ENCODE measurements around the gene GPRIN2. TPM values are rescaled to one million over a fixed set of nuclear protein-coding genes. Genes with fewer than 3 reads are reported as not detected.

GPRIN2 gene
- total RNA-seq, 3 donors from 2014 or later (not counting 1 experiment from before 2014, with no cell fraction given) = not detected

- ATAC-seq (no peak), DNase-seq (no peak)
- H3K27ac ChIP-seq (ENCODE audit: low read length) = no peak overlapping the region
- peaks cover 8% of the 10 kb centered on the region for H3K4me1 ChIP-seq (ENCODE audit: control insufficient read depth, insufficient read depth, low read length)
- TF ChIP-seq, protein P1, sequence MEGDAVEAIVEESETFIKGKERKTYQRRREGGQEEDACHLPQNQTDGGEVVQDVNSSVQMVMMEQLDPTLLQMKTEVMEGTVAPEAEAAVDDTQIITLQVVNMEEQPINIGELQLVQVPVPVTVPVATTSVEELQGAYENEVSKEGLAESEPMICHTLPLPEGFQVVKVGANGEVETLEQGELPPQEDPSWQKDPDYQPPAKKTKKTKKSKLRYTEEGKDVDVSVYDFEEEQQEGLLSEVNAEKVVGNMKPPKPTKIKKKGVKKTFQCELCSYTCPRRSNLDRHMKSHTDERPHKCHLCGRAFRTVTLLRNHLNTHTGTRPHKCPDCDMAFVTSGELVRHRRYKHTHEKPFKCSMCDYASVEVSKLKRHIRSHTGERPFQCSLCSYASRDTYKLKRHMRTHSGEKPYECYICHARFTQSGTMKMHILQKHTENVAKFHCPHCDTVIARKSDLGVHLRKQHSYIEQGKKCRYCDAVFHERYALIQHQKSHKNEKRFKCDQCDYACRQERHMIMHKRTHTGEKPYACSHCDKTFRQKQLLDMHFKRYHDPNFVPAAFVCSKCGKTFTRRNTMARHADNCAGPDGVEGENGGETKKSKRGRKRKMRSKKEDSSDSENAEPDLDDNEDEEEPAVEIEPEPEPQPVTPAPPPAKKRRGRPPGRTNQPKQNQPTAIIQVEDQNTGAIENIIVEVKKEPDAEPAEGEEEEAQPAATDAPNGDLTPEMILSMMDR (IDR thresholded peaks at IDR 0.05) = no peak
- 89% methylated on average over 8 of the region's 8 CpGs for WGBS (ENCODE audit: insufficient coverage)
- H3K4me1 Mint-ChIP-seq = peaks cover 7 to 11% of the 10 kb centered on the region in 2 donors
- no peaks in the 10 kb centered on the region for H3K9me3 Mint-ChIP-seq
- H3K27ac Mint-ChIP-seq = no peak overlapping the region
- no peaks in the 10 kb centered on the region for H3K36me3 ChIP-seq (ENCODE audit: control insufficient read depth, insufficient read depth, low read length)
- no peaks in the 10 kb centered on the region for H3K36me3 Mint-ChIP-seq
- peaks cover 13% of the 10 kb centered on the region for H3K27me3 ChIP-seq (ENCODE audit: control insufficient read depth, insufficient read depth, low read length)
- H3K4me3 ChIP-seq (ENCODE audit: low read length) = no peak overlapping the region
- peaks cover 3% of the 10 kb centered on the region for H3K9me3 ChIP-seq (ENCODE audit: control insufficient read depth, insufficient read depth, low read length)
- peaks cover 21 to 39% of the 10 kb centered on the region in 2 donors for H3K27me3 Mint-ChIP-seq (ENCODE audit: low read depth in 2 of 2)
- no peak overlapping the region for H3K4me3 Mint-ChIP-seq
- intact Hi-C loops (cut with micrococcal nuclease) = no loop called here
Measured at GRCh38 chr10:46540412-46541016, 15.9 kb downstream of the GPRIN2 start.

DNA sequence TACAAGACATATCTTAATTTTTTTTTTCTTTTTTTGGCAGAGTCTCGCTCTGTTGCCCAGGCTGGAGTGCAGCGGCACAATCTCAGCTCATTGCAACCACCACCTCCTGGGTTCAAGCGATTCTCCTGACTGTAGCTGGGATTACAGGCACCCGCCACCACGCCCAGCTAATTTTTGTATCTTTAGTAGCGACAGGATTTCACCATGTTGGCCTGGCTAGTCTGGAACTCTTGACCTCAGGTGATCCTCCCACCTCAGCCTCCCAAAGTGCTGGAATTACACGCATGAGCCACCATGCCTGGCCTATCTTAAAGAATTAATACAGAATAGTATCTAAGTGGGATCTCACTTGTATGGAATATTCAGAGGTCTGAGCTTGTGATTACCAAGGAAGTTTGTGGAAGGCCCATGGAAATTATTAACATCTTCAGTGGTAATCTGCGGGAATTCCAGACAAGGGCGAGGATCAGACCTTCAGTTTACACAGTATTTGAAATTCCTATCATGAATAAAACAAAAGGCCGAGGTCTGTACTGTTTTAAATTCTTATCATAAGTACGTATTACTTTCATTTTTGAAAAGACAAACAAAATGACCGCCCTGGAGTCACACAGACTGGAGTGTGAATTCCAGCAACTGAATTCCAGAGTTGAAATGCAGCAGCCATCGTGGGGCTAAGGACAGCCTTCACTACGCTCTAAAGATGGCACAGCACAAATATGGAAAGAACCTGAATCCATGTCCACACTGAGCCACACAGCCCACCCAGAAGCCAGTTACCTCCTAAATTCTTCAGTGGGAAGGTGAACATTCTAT, 16.7 kb downstream of the GPRIN2 start:
- 85% methylated on average over 14 of the region's 14 CpGs for WGBS (ENCODE audit: insufficient coverage)
- H3K36me3 ChIP-seq (ENCODE audit: control insufficient read depth, insufficient read depth, low read length) = no peaks in the 10 kb centered on the region
- no peaks in the 10 kb centered on the region for H3K36me3 Mint-ChIP-seq
- H3K27me3 Mint-ChIP-seq (ENCODE audit: low read depth in 2 of 2) = peaks cover 21 to 39% of the 10 kb centered on the region in 2 donors
- intact Hi-C loops (cut with micrococcal nuclease) = loop anchor here (2.0 kb wide), 1 partner anchor 15 kb away; no protein-coding TSS in a partner anchor
- peaks cover 8% of the 10 kb centered on the region for H3K4me1 ChIP-seq (ENCODE audit: control insufficient read depth, insufficient read depth, low read length)
- no peak overlapping the region for H3K27ac ChIP-seq (ENCODE audit: low read length)
- ATAC-seq (no peak), DNase-seq (no peak)
- H3K9me3 Mint-ChIP-seq = no peaks in the 10 kb centered on the region
- peaks cover 7 to 11% of the 10 kb centered on the region in 2 donors for H3K4me1 Mint-ChIP-seq
- H3K4me3 Mint-ChIP-seq = no peak overlapping the region
- TF ChIP-seq, protein P1 (IDR thresholded peaks at IDR 0.05) = no peak
- no peak overlapping the region for H3K4me3 ChIP-seq (ENCODE audit: low read length)
- H3K9me3 ChIP-seq (ENCODE audit: control insufficient read depth, insufficient read depth, low read length) = peaks cover 3% of the 10 kb centered on the region
- H3K27ac Mint-ChIP-seq = no peak overlapping the region
- H3K27me3 ChIP-seq (ENCODE audit: control insufficient read depth, insufficient read depth, low read length) = peaks cover 13% of the 10 kb centered on the region

- H3K27ac ChIP-seq (ENCODE audit: low read length) = no peak overlapping the region
- Mint-ChIP-seq H3K27ac (no peak overlapping the region), H3K36me3 (no peaks in the 10 kb centered on the region), H3K9me3 (no peaks in the 10 kb centered on the region), H3K4me1 (peaks cover 7 to 11% of the 10 kb centered on the region in 2 donors), H3K27me3 (ENCODE audit: low read depth in 2 of 2) (peaks cover 21 to 36% of the 10 kb centered on the region in 2 donors), H3K4me3 (no peak overlapping the region)
- H3K36me3 ChIP-seq (ENCODE audit: control insufficient read depth, insufficient read depth, low read length) = no peaks in the 10 kb centered on the region
- H3K9me3 ChIP-seq (ENCODE audit: control insufficient read depth, insufficient read depth, low read length) = peaks cover 3% of the 10 kb centered on the region
- peaks cover 8% of the 10 kb centered on the region for H3K4me1 ChIP-seq (ENCODE audit: control insufficient read depth, insufficient read depth, low read length)
- ATAC-seq (no peak), DNase-seq (no peak)
- 82% methylated on average over 1 of the region's 3 CpGs for WGBS (ENCODE audit: insufficient coverage)
- H3K27me3 ChIP-seq (ENCODE audit: control insufficient read depth, insufficient read depth, low read length) = peaks cover 13% of the 10 kb centered on the region
- intact Hi-C loops (cut with micrococcal nuclease) = loop anchor here (2.0 kb wide), 1 partner anchor 16 kb away; no protein-coding TSS in a partner anchor
- H3K4me3 ChIP-seq (ENCODE audit: low read length) = no peak overlapping the region
- TF ChIP-seq, protein P1 (IDR thresholded peaks at IDR 0.05) = no peak
Measured at GRCh38 chr10:46538717-46539426, 17.6 kb downstream of the GPRIN2 start.
